HepG2 (cell line): Measurements from ENCODE around the gene DLX4. TPM values are rescaled to one million over a fixed set of nuclear protein-coding genes. Genes with fewer than 3 reads are reported as not detected.

Source experiments
- ATF4 ChIP-seq, 2 experiments: fragments of 450-650 bp in 1 of 2; sonication (generic) in 1 of 2; formaldehyde crosslinking; IDR thresholded peaks; 2 replicates each; pipeline versions ENCODE4 v1.5.0 to v1.8.0; 2020 to 2022; ENCODE audit warnings: mild to moderate bottlenecking in 1 of 2, missing genetic modification reagents in 1 of 2
- IKZF4 ChIP-seq: sonication (generic); formaldehyde crosslinking; IDR thresholded peaks from 2 replicates; pipeline ENCODE4 v1.5.1; 2020; ENCODE audit warnings: borderline replicate concordance, mild to moderate bottlenecking, low read depth, missing genetic modification reagents; ENCODE audit errors: not compliant biosample characterization
- KIAA2018 ChIP-seq: sonication (generic); formaldehyde crosslinking; IDR thresholded peaks from 2 replicates; pipeline ENCODE4 v1.5.0; 2020; ENCODE audit warnings: mild to moderate bottlenecking, missing genetic modification reagents, borderline replicate concordance
- NR1H2 ChIP-seq: sonication (generic); formaldehyde crosslinking; IDR thresholded peaks from 2 replicates; pipeline ENCODE4 v1.8.1; 2022; ENCODE audit warnings: low read depth, missing genetic modification reagents, borderline replicate concordance
- PHF8 ChIP-seq: sonication (generic); formaldehyde crosslinking; IDR thresholded peaks from 2 replicates; pipeline ENCODE4 v1.5.0; 2020; ENCODE audit warnings: missing genetic modification reagents
- PTBP1 ChIP-seq: fragments of 200-400 bp; formaldehyde crosslinking; IDR thresholded peaks from 2 replicates; pipeline ENCODE4 v1.6.1; 2018; ENCODE audit warnings: low read length, low read depth; ENCODE audit not compliant: poor library complexity, severe bottlenecking
- THAP7 ChIP-seq: sonication (generic); formaldehyde crosslinking; IDR thresholded peaks from 2 replicates; pipeline ENCODE4 v1.8.1; 2023; ENCODE audit warnings: mild to moderate bottlenecking, missing genetic modification reagents
- ZBTB14 ChIP-seq: sonication (generic); formaldehyde crosslinking; IDR thresholded peaks from 2 replicates; pipeline ENCODE4 v1.4.0; 2020; ENCODE audit warnings: missing genetic modification reagents
- ZBTB26 ChIP-seq: IDR thresholded peaks from 2 replicates; pipeline ENCODE4 v1.6.1; 2016; ENCODE audit warnings: missing compliant biosample characterization, missing genetic modification reagents, borderline replicate concordance
- ZNF251 ChIP-seq: sonication (generic); formaldehyde crosslinking; IDR thresholded peaks from 2 replicates; pipeline ENCODE4 v1.9.0; 2021; ENCODE audit warnings: mild to moderate bottlenecking, missing genetic modification reagents
- ZNF460 ChIP-seq: sonication (generic); formaldehyde crosslinking; IDR thresholded peaks from 2 replicates; pipeline ENCODE4 v1.5.1; 2020; ENCODE audit warnings: missing genetic modification reagents, mild to moderate bottlenecking, borderline replicate concordance
- ZNF598 ChIP-seq: sonication (generic); formaldehyde crosslinking; IDR thresholded peaks from 2 replicates; pipeline ENCODE4 v1.5.1; 2020; ENCODE audit warnings: mild to moderate bottlenecking, missing genetic modification reagents, borderline replicate concordance
- ZNF7 ChIP-seq: IDR thresholded peaks from 2 replicates; pipeline ENCODE4 v1.6.1; 2016; ENCODE audit warnings: missing biosample characterization, missing genetic modification reagents
- ZNF790 ChIP-seq: sonication (generic); formaldehyde crosslinking; IDR thresholded peaks from 2 replicates; pipeline ENCODE4 v1.8.0; 2022; ENCODE audit warnings: missing genetic modification reagents, mild to moderate bottlenecking, borderline replicate concordance
- ZSCAN29 ChIP-seq: sonication (generic); formaldehyde crosslinking; conservative IDR thresholded peaks from 2 replicates; pipeline ENCODE4 v1.4.0; 2020; ENCODE audit warnings: mild to moderate bottlenecking, missing genetic modification reagents
- polyA plus RNA-seq, 8 experiments: library from polyadenylated mRNA; depleted of rRNA in 3 of 8; stranded (reverse) in 7 of 8; unstranded in 1 of 8; fragments of >200 nt; fragmentation: Illumina TruSeq in 4 of 8; extraction: Trizol in 4 of 8; gene quantifications; 2 replicates each; pipeline versions ENCODE4 v1.2.1 to v1.2.3, GENCODE V29; 2011 to 2016; ENCODE audit warnings: low read depth in 4 of 8, missing spikeins in 1 of 8, mixed read lengths in 1 of 8; ENCODE audit not compliant: insufficient read depth in 1 of 8
- total RNA-seq, 5 experiments: library from RNA; depleted of rRNA; stranded (reverse); fragments of >200 nt; fragmentation: Illumina TruSeq; extraction: Trizol; gene quantifications; 2 replicates each; pipeline ENCODE4 v1.2.3, GENCODE V29; 2016; ENCODE audit warnings: low read depth in 1 of 5

Gene DLX4
- total and polyA plus RNA-seq, 2 of the 13 experiments (the other 11 are each of a cell fraction or from before 2014, with no cell fraction given) = 0.55 to 2.3 TPM

- TF ChIP-seq THAP7 (CRISPR knock-in tag) = no peak
- TF ChIP-seq ZBTB14 (CRISPR knock-in tag) = no peak
- no peak for TF ChIP-seq ZNF460 (CRISPR knock-in tag)
- no peak for TF ChIP-seq ZNF790 (CRISPR knock-in tag)
- TF ChIP-seq NR1H2 (CRISPR knock-in tag) = no peak
- no peak for TF ChIP-seq ZSCAN29 (CRISPR knock-in tag)
- peak; percentile 60 for TF ChIP-seq PTBP1
- TF ChIP-seq PHF8 (CRISPR knock-in tag) = peak; percentile 33; the same call in 1 of the 2 replicates
- peak; percentile 62 for TF ChIP-seq IKZF4 (CRISPR knock-in tag)
- no peak for TF ChIP-seq KIAA2018 (CRISPR knock-in tag)
- TF ChIP-seq ZBTB26 = peak; percentile 66; the same call in 1 of the 2 replicates
- TF ChIP-seq ATF4 (CRISPR knock-in tag; IDR thresholded peaks at IDR 0.05) = no peak
- TF ChIP-seq ZNF7 = no peak
- TF ChIP-seq ZNF251 = no peak
- no peak; the same call in 1 of the 2 replicates for TF ChIP-seq ZNF598 (CRISPR knock-in tag)
Observed at GRCh38 chr17:49996495-49997300, 27.7 kb downstream of the DLX4 start (continued).
